ENCODE data around the gene GOLPH3. TPM values are rescaled to one million over a fixed set of nuclear protein-coding genes. Genes with fewer than 3 reads are reported as not detected.
A peak's percentile ranks its signal among the peaks of the same experiment; 100 is the strongest.

GOLPH3 gene
- total and polyA plus RNA-seq, 2 of the 4 experiments (the other 2 are of a cell fraction), result 38.2 to 41.3 TPM

GRCh38 chr5:32157078-32157477, 17.0 kb downstream of the GOLPH3 start:
- no TSS peak for BruUV-seq (replicated peaks)
- in situ Hi-C loops (cut with MboI; ENCODE audit: low sequenced_read_pairs) (no loop called here), dilution Hi-C loops (cut with HindIII; ENCODE audit: low sequenced_read_pairs, unreplicated experiment) (no loop called here), intact Hi-C loops (cut with micrococcal nuclease) (no loop called here)
- peak overlapping the region; percentile 42; the same call in 1 of the 2 replicates for H3K23ac ChIP-seq (ENCODE audit: low read depth, low read length)
- no peaks in the 10 kb centered on the region for H3K9me3 ChIP-seq (ENCODE audit: control insufficient read depth, insufficient read depth, low read length)
- 95% methylated on average over 2 of the region's 4 CpGs; no CpG with 5 or more reads in 1 of the 2 experiments for WGBS, 2 experiments (ENCODE audit: extremely low coverage in 2 of 2, insufficient read length in 1 of 2)
- ATAC-seq (ENCODE audit: low read depth) (no peak), DNase-seq (no peak)
- CTCF ChIA-PET, result no interaction called here
- TF ChIP-seq RCOR1 (IDR thresholded peaks at IDR 0.05; ENCODE audit: insufficient replicate concordance, low read length) (no peak), CEBPB (IDR thresholded peaks at IDR 0.05; ENCODE audit: low read depth, low read length) (no peak), FOS (IDR thresholded peaks at IDR 0.05; ENCODE audit: low read depth, low read length) (no peak), MAFK (IDR thresholded peaks at IDR 0.05; ENCODE audit: low read depth, low read length) (no peak), SMC3 (IDR thresholded peaks at IDR 0.05; ENCODE audit: low read depth, low read length) (no peak), MXI1 (IDR thresholded peaks at IDR 0.05; ENCODE audit: borderline replicate concordance, low read depth, low read length) (no peak), RAD21 (IDR thresholded peaks at IDR 0.05; ENCODE audit: low read length) (no peak)
- TF ChIP-seq, protein P1, sequence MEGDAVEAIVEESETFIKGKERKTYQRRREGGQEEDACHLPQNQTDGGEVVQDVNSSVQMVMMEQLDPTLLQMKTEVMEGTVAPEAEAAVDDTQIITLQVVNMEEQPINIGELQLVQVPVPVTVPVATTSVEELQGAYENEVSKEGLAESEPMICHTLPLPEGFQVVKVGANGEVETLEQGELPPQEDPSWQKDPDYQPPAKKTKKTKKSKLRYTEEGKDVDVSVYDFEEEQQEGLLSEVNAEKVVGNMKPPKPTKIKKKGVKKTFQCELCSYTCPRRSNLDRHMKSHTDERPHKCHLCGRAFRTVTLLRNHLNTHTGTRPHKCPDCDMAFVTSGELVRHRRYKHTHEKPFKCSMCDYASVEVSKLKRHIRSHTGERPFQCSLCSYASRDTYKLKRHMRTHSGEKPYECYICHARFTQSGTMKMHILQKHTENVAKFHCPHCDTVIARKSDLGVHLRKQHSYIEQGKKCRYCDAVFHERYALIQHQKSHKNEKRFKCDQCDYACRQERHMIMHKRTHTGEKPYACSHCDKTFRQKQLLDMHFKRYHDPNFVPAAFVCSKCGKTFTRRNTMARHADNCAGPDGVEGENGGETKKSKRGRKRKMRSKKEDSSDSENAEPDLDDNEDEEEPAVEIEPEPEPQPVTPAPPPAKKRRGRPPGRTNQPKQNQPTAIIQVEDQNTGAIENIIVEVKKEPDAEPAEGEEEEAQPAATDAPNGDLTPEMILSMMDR (conservative IDR thresholded peaks at IDR 0.05; ENCODE audit: low read depth, low read length), result no peak
- H3K9ac ChIP-seq (ENCODE audit: low read depth, low read length), result no peak overlapping the region
- no peak overlapping the region for H4K8ac ChIP-seq (ENCODE audit: low read depth in 2 of 2, low read length in 2 of 2)
- no peak overlapping the region for H3K56ac ChIP-seq (ENCODE audit: extremely low read depth, insufficient read depth, low read length)
- H3K27ac ChIP-seq (ENCODE audit: insufficient read depth, low read length), result no peak overlapping the region
- POLR2A ChIA-PET (ENCODE audit: unreplicated experiment), result no interaction called here
- 0 out of 2 replicates have a peak, but pooled peaks cover 2% of the 10 kb centered on the region for H3K36me3 ChIP-seq (ENCODE audit: control insufficient read depth, insufficient read depth, low read length)
- no peak overlapping the region for H2BK20ac ChIP-seq (ENCODE audit: low read depth, low read length)
- H3K4me3 ChIP-seq (ENCODE audit: insufficient read depth, low read depth, low read length), result no peak overlapping the region
- no peaks in the 10 kb centered on the region for H3K27me3 ChIP-seq (ENCODE audit: control insufficient read depth, insufficient read depth, low read length)
- H2BK15ac ChIP-seq (ENCODE audit: low read depth, low read length), result no peak overlapping the region
- no peak overlapping the region for H3K4me2 ChIP-seq (ENCODE audit: low read depth, low read length)
- peaks cover 92% of the 10 kb centered on the region for H4K20me1 ChIP-seq (ENCODE audit: insufficient read depth, low read length)
- H3K79me1 ChIP-seq (ENCODE audit: low read depth in 1 of 2, low read length in 2 of 2), result peaks cover 3 to 58% of the 10 kb centered on the region in 2 experiments; a peak in 2 of 4 replicates
- H4K5ac ChIP-seq (ENCODE audit: low read depth, low read length), result no peak overlapping the region
- H3K18ac ChIP-seq (ENCODE audit: low read depth, low read length), result no peak overlapping the region
- H2AFZ ChIP-seq (replicated peaks; ENCODE audit: low read length, poor library complexity), result no peak overlapping the region
- H2AK9ac ChIP-seq (replicated peaks; ENCODE audit: low read depth, low read length, poor library complexity), result no peak overlapping the region
- H2BK120ac ChIP-seq (ENCODE audit: low read depth, low read length), result no peak overlapping the region
- H3K14ac ChIP-seq (replicated peaks; ENCODE audit: low read depth, low read length), result no peak overlapping the region; the same call in 1 of the 2 replicates
- no peak overlapping the region for H2AK5ac ChIP-seq (ENCODE audit: low read depth, low read length)
- H3K4ac ChIP-seq (ENCODE audit: low read depth, low read length), result no peak overlapping the region
- H3K4me1 ChIP-seq (ENCODE audit: control insufficient read depth, insufficient read depth, low read length), result peaks cover 9% of the 10 kb centered on the region; the same call in 1 of the 2 replicates
- no peak overlapping the region for H2BK5ac ChIP-seq (ENCODE audit: low read depth, low read length, poor library complexity, severe bottlenecking)
- no peak overlapping the region for H4K91ac ChIP-seq (ENCODE audit: insufficient read depth, low read depth, low read length)
- H3K9me1 ChIP-seq (ENCODE audit: insufficient read depth, low read length), result peaks cover 14% of the 10 kb centered on the region

Data from IMR-90 (cell line).